HuH-7.5 (cell line): ENCODE results near the gene JCAD.

Experiments
- DNase-seq: peaks from one replicate; pipeline ENCODE4 v3.0.0; 2011; ENCODE audit warnings: low spot score

The JCAD gene

DNA sequence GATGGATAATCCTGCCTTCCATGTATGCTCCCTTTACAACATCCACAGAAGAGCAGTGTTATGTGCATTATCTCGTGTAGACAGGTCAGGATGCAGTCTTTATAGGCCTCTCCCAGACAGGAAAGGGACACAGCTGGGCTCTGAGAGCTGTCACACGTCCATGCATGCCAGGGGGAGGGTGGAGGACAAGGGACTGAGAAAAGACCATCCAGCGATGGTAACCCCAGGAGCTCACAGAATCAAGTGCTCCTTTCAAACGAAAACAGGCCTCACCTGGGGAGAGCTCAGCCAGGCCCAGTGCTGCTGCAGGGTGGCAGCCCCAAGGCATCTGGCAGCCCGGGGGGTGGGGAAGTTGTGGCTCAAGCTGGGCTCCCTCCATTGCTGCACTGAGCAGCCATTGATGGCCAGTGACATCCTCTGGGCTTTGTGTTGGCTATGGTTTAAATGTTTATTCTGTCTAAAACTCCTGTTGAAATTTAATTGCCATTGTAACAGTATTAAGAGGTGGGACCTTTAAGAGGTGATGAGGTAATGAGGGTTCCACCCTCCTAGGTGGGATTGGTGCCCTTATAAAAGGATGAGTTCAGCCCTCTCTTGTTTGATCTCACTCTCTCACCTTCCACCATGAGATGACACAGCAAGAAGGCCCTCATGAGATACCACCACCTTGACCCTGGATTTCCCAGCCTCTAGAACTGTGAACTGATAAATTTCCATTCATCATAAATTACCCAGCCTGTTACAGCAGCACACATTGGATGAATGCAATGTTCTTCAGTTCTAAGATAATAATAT lies 15.7 kb downstream of the JCAD start:
- no peak for DNase-seq

- no peak for DNase-seq
Measured at GRCh38 chr10:30042820-30043219, 16.6 kb downstream of the JCAD start.

DNA sequence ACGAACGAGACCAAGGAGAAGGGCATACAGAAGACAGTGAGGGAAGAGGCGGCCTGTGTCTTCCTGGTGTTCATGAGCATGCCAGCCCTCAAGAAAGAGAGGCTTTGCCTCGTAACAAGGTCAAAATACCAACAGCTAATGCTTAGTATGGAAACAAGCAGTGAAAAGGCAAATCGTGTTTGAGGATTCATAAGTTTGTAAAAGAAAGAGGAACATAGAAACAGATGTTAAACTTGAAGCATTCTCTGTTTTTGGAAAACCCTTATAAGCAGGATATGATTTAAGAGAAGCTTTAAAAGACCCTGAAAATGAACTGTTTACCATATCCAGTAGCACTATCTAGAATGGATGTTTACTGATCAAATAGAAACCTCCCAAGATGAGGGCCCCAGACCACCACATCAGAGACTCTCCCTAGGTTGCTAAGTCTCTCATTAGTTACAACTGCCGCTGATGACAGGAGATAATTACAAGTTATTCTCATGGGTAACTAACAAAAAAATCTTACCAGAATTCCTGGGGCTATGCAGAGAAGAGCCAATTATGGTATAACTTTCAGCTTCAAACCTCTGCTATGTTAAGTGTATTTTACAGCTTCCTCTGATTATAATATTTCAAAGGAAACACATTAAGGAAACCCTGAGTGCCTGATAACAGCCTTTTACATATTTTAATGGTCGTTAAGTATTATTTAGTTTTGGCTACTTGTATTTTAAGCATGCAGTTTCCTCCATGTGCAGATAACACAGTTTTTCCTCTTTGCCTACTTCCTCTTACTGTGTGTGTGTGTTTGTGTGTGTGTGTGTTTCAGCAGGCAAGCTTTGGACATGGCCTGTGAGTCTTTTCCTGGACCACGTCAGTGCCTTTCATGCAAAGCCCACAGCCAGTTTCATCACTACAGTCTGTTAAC lies 17.9 kb downstream of the JCAD start:
- DNase-seq, result no peak

GRCh38 chr10:30040597-30040996 lies 18.8 kb downstream of the JCAD start:
- no peak for DNase-seq

- DNase-seq, result no peak
Measured at GRCh38 chr10:30039988-30040387, 19.4 kb downstream of the JCAD start.

- DNase-seq, result no peak
Measured at GRCh38 chr10:30039567-30039966, 19.8 kb downstream of the JCAD start.

- no peak for DNase-seq
Measured at GRCh38 chr10:30038781-30039536, 20.4 kb downstream of the JCAD start.

GRCh38 chr10:30037620-30038336 lies 21.6 kb downstream of the JCAD start:
- DNase-seq, result no peak

GRCh38 chr10:30036811-30037210 lies 22.6 kb downstream of the JCAD start:
- no peak for DNase-seq

- DNase-seq, result no peak
Measured at GRCh38 chr10:30036341-30036740, 23.0 kb downstream of the JCAD start.

- DNase-seq, result no peak
Measured at GRCh38 chr10:30034433-30035137, 24.8 kb downstream of the JCAD start.

- DNase-seq, result no peak
Measured at GRCh38 chr10:30032125-30032524, 27.3 kb downstream of the JCAD start.

DNA sequence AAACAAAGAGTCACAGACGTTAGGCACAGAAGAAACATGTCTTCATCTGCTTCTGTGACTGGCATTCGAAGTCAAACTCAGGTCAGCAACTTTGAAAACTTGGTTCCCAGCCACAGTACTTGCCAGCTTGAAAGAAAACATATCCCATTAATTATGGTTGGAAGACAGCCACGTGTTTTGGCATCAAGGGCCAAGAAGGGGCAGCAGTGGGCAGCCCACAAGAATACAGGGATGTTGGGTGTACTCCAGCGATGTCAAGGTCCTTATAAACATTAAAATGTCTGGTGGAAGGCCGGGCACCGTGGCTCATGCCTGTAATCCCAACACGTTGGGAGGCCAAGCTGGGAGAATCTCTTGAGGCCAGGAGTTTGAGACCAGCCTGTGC lies 29.5 kb downstream of the JCAD start:
- DNase-seq, result no peak

DNA sequence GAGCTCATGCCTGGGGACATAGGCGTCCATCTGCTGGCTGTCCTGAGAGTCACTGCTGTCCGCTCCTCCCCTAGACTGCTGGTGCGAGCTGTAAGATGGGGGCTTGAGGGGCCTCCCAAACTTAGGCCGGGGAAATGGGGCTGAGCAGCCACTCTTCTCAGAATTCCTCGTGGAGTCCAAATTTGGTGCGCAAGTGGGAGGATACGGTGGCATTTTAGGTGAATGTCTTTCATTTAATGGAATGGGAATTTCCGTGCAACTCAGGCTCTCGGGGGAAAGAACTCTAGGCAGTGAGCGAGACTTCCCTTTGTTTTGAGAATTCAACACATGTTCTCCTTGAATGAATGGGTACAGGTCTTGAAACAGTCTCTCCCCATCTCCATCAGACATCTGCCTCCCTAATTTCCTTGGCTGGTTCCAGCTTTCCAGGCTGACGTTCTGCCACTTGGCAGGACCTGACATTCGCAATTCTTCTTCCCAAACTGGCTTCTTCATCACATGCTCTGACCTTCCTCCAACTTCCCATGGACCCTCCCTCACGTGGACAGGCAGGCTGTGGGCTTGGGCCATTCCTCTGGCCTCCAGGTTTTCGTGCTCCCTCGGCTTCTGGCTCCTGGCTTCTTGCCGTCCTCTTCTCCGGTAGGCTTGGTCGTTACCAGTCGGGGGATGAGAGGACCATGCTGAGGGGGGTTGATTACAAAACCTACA lies 30.1 kb downstream of the JCAD start:
- no peak for DNase-seq

DNA sequence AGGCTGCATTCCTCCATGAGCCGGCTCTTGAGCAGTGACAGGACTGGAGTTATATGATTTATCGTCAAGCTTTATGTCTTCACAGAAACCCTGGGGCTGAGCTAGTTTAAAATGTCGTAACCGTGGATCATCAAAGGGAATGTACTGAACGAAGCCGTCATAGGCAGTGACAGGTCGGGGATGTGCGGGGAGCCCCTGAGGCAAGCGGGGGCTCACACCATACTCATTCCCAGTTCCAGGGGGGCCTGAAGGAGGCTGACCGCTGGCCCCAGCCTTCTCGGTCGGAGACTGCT lies 30.7 kb downstream of the JCAD start:
- DNase-seq, result no peak

DNA sequence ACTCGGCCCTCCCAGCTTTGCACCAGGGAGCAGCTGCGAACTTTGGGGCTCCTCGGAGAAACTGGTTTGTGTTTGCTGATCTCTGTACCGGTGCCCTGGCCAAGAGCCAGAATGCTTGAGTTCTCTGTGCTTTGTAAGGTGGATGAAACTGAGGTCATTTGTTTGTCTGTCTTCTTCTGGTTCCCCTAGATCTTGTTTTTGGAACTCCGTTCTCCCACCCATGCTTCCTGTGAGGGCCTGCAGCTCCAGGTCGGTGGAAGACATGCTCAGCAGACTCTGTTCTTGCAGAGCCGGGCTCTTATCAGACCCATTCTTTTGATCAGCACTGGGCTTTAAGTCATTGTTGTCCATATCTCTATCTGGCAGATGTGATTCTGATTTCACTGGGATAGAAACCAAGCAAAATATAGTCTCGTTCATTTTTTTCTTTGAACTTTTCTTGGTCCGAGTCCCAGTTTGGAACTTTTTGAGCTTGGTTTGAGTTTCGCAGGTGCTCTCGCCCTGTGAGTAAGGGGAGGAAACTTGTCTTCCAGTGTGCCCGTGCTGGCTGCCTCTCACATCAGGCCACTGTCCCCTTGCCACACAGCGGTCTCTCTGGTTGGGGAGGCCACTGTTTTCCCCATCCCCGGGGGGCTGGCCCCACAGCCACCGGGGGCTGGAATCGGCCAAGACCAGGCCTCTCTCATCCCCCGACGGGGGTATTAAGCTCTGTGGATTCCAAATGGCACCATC lies 31.2 kb downstream of the JCAD start:
- no peak for DNase-seq

- no peak for DNase-seq
Measured at GRCh38 chr10:30027057-30028005, 32.1 kb downstream of the JCAD start.

- no peak for DNase-seq
Measured at GRCh38 chr10:30026578-30026977, 32.8 kb downstream of the JCAD start.

DNA sequence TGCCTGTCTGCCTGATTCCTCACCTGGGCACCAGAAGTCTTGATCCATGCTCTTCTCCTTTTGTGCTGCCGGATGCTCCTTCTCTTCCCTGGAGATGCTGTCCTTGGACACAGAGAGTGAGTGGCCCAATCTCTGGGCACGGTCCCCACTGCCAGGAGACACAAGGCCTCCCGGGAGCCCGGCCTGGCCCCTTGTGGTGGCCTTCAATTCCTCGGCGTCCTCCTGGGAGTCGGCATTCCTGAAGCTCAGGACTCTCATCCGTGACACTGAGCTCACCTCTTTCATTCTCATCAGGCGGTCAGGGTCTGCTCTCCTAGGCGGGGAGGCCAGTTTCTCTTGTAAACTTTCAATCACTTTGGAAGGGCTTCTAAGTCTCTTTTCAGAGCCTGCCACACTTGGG lies 33.3 kb downstream of the JCAD start:
- DNase-seq, result no peak
